Stomach (tissue), 9 donors: ENCODE data around the gene GABRB3. TPM values are rescaled to one million over a fixed set of nuclear protein-coding genes. Genes with fewer than 3 reads are reported as not detected.

Experiments
- DNase-seq, 2 donors: peaks; one replicate each; pipeline versions ENCODE4 v3.0.0 to v3.0.0-alpha.2; 2013 to 2019
- H3K27ac ChIP-seq, 5 donors: fragments of 200-600 bp in 4 of 5; sonication (generic) in 4 of 5; one replicate each; pipeline ENCODE4 v1.5.1; 2013 to 2019; ENCODE audit warnings: mild to moderate bottlenecking in 1 of 5, moderate library complexity in 1 of 5
- H3K27me3 ChIP-seq, 3 donors: fragments of 200-600 bp; sonication (generic); one replicate each; pipeline ENCODE4 v1.5.1; 2017 to 2019; ENCODE audit warnings: mixed run types in 1 of 3
- H3K36me3 ChIP-seq, 4 donors: fragments of 200-600 bp; sonication (generic); 1 replicate in 3 of 4; 2 replicates in 1 of 4; pipeline ENCODE4 v1.5.1; 2016 to 2019
- H3K4me1 ChIP-seq, 4 donors: fragments of 200-600 bp; sonication (generic); one replicate each; pipeline ENCODE4 v1.5.1; 2016 to 2019
- H3K4me3 ChIP-seq, 4 donors: fragments of 200-600 bp; sonication (generic) in 3 of 4; one replicate each; pipeline ENCODE4 v1.5.1; 2016 to 2019; ENCODE audit warnings: mild to moderate bottlenecking in 1 of 4
- H3K9me3 ChIP-seq, 4 donors: fragments of 200-600 bp; sonication (generic); one replicate each; pipeline ENCODE4 v1.5.1; 2016 to 2019
- EP300 ChIP-seq: sonication (generic); formaldehyde crosslinking; IDR thresholded peaks from one replicate; pipeline ENCODE4 v1.6.1; 2017; ENCODE audit warnings: antibody characterized with exemption
- POLR2A ChIP-seq, 4 donors: fragments of 450-650 bp; IDR thresholded peaks; one replicate each; pipeline ENCODE4 v1.6.1; 2016; ENCODE audit warnings: antibody characterized with exemption in 4 of 4, control low read depth in 2 of 4, mild to moderate bottlenecking in 1 of 4, moderate library complexity in 1 of 4
- POLR2AphosphoS5 ChIP-seq, 3 donors: sonication (generic); formaldehyde crosslinking; IDR thresholded peaks; one replicate each; pipeline ENCODE4 v1.6.1; 2016; ENCODE audit warnings: antibody characterized with exemption in 3 of 3
- WGBS, 5 donors: extraction: QIAGEN DNeasy Blood & Tissue Kit in 3 of 5; methylation state at CpG; one replicate each; pipeline versions ENCODE4 v1.1.5 to v1.1.7; 2013 to 2018; 5-methylcytosine and 5-hydroxymethylcytosine counted together
- intact Hi-C: fragments of 100-400 bp; cut with DNase I; formaldehyde crosslinking; loops from one replicate; pipeline ENCODE4 v1.15.1; 2023; ENCODE audit warnings: low total_unique reads
- polyA plus RNA-seq, 3 donors: library from polyadenylated mRNA; stranded (reverse); fragments of 200-250 nt; gene quantifications; one replicate each; pipeline ENCODE4 v1.2.3, GENCODE V29; 2013
- total RNA-seq, 5 donors: library from RNA; depleted of rRNA; stranded (reverse); fragments of >200 nt; gene quantifications; one replicate each; pipeline versions ENCODE4 v1.1.0 to v1.2.3, GENCODE V29; 2014 to 2016
- TF ChIP-seq, protein P1 (sequence below), 7 experiments: fragments of 450-650 bp in 4 of 7; fragments of 200-600 bp in 3 of 7; sonication (generic) in 3 of 7; IDR thresholded peaks; one replicate each; pipeline ENCODE4 v1.5.1; 2016 to 2019; ENCODE audit warnings: antibody characterized with exemption in 7 of 7, control low read depth in 2 of 7, mild to moderate bottlenecking in 1 of 7
- donor health status: healthy with polysubstance abuse.
- donor health status: Bipolar disorder and iron deficiency.
- donor health status: healthy.

The GABRB3 gene
- total and polyA plus RNA-seq, 8 donors, result 1.5 to 14.6 (median 6.1) TPM; not detected in 2

DNA sequence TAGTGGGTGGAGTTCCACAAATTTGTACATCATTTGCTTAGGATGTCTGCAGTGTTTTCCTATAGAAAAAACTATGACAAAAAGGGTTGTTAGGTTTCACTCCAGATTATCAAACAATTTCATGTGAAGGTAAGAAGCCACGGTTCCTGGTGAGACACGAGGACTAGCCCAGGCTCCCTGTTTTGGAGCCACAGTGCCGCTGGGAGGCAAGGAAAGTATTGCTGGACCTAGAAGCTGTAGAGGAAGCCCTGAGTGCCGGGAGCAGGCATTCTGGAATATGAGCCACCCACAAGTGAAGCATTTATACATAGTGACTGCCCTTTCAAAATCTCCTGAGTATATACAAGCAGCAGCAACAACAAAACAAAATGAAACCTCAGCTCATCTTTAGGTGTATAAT lies 142.0 kb downstream of the GABRB3 start:
- H3K27me3 ChIP-seq, result no peaks in the 10 kb centered on the region
- no peak for TF ChIP-seq POLR2AphosphoS5 (IDR thresholded peaks at IDR 0.05)
- no peak for TF ChIP-seq POLR2A (IDR thresholded peaks at IDR 0.05)
- TF ChIP-seq, protein P1, sequence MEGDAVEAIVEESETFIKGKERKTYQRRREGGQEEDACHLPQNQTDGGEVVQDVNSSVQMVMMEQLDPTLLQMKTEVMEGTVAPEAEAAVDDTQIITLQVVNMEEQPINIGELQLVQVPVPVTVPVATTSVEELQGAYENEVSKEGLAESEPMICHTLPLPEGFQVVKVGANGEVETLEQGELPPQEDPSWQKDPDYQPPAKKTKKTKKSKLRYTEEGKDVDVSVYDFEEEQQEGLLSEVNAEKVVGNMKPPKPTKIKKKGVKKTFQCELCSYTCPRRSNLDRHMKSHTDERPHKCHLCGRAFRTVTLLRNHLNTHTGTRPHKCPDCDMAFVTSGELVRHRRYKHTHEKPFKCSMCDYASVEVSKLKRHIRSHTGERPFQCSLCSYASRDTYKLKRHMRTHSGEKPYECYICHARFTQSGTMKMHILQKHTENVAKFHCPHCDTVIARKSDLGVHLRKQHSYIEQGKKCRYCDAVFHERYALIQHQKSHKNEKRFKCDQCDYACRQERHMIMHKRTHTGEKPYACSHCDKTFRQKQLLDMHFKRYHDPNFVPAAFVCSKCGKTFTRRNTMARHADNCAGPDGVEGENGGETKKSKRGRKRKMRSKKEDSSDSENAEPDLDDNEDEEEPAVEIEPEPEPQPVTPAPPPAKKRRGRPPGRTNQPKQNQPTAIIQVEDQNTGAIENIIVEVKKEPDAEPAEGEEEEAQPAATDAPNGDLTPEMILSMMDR (IDR thresholded peaks at IDR 0.05), result no peak
- no peak for TF ChIP-seq EP300
- H3K9me3 ChIP-seq, result peaks cover 0 to 15% (median 7%) of the 10 kb centered on the region in 4 donors

DNA sequence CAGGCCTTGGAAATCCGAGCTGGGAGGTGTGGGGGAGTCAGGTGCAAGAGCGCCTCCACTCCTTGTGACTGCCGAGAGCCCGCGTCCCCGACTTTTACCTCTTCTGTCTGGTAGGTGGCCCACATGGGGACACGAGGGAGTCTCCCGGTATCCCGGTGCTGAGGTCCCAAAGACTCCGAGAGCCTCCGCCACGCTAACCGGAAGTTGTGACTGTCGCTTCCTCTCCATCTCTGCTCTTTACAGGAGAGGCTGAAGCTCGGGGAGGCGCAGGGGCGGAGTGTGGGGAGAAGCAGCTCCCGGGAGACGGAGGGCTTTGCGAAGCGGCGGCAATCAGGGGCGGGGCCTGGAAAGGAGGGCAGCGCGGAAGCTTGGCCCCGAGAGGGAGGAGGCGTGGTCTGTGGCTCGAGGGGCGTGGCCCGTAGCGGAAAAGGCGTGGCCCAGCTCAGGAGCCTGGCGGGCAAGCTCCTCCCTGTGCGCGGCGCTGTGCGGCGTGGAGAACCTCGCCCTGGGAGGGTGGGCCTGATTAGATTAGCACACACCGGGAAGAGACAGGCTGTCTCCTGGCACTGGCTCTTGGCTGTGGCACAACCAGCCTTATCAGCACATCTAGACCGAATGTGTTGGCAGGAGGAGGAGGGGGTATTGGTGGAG lies 143.9 kb downstream of the GABRB3 start:
- peak; percentile 56 to 88 for DNase-seq
- H3K4me3 ChIP-seq, result peak overlapping the region; percentile 7 to 42 (median 17)
- peaks cover 0 to 27% (median 2%) of the 10 kb centered on the region in 4 donors for H3K4me1 ChIP-seq
- peak overlapping the region; percentile 16 to 82 (median 65) for H3K27ac ChIP-seq
- no peaks in the 10 kb centered on the region for H3K36me3 ChIP-seq
- peaks cover 0 to 24% (median 7%) of the 10 kb centered on the region in 4 donors for H3K9me3 ChIP-seq
- TF ChIP-seq POLR2AphosphoS5 (IDR thresholded peaks at IDR 0.05), result peak in 1 of 3 donors; percentile 40
- TF ChIP-seq EP300, result no peak
- peak in 1 of 4 donors; percentile 47 for TF ChIP-seq POLR2A (IDR thresholded peaks at IDR 0.05)
- TF ChIP-seq, protein P1 (IDR thresholded peaks at IDR 0.05), result no peak
- no peaks in the 10 kb centered on the region for H3K27me3 ChIP-seq
- WGBS, 5 donors, result 57 to 75% (median 69%) methylated on average over 40 to 41 of the region's 41 CpGs
- intact Hi-C loops, result no loop called here

More for the DNA sequence above, 142.0 kb downstream of the GABRB3 start:
- Histone ChIP-seq H3K4me1 (peaks cover 0 to 27% (median 2%) of the 10 kb centered on the region in 4 donors), H3K27ac (no peak overlapping the region), H3K4me3 (no peak overlapping the region), H3K36me3 (no peaks in the 10 kb centered on the region)
- no peak for DNase-seq
- intact Hi-C loops, result no loop called here
- whole genome bisulfite sequencing, 5 donors, result 31 to 52% (median 38%) methylated on average over 4 of the region's 4 CpGs

DNA sequence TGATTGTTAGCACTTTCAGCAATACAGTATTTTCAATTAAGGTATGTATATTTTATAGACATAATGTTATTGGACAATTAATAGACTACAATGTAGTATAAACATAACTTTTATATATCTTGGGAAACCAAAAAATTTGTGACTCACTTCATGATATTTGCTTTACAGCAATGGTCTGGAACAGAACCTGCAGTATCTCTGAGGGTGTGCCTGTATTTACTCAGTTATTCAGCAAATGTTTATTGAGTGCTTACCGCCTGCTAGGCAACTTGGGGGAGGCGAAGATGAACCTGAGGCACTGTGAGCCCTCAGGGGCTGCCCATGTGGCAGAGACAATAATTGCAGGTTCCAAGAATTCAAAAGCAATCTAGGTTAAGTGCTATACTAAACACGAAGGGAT lies 144.8 kb downstream of the GABRB3 start:
- Histone ChIP-seq H3K27ac (peak overlapping the region in 4 of 5 donors; percentile 5 to 74 (median 56)), H3K27me3 (no peaks in the 10 kb centered on the region), H3K4me3 (no peak overlapping the region), H3K9me3 (peaks cover 0 to 33% (median 7%) of the 10 kb centered on the region in 4 donors), H3K36me3 (no peaks in the 10 kb centered on the region), H3K4me1 (peaks cover 0 to 26% (median 2%) of the 10 kb centered on the region in 4 donors)
- DNase-seq, result peak in 1 of 2 donors; percentile 53
- 31 to 65% (median 53%) methylated on average over 3 of the region's 3 CpGs for WGBS, 5 donors
- TF ChIP-seq, protein P1 (IDR thresholded peaks at IDR 0.05), result no peak
- TF ChIP-seq POLR2AphosphoS5 (IDR thresholded peaks at IDR 0.05), result peak in 1 of 3 donors; percentile 49
- intact Hi-C loops, result no loop called here

DNA sequence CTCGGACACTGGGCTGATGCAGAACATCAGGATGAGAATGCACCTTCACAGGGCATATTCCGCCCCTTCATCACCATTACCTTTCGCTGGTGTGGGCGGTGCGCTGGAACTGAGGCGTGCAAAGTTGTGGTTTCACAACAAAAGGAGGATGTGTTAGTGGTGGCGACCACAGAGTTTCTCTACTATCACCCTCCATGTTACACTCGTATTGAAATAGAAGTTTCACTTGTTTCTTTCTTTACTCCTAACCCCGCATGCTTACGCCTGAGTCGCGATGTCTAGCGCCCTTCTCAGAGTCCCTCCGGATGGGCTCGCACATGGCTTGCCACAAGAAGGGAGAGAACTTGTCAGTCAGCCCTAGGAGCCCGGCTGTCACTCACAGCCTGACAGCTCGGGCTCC lies 148.7 kb downstream of the GABRB3 start:
- 93 to 98% (median 96%) methylated on average over 17 of the region's 17 CpGs for WGBS, 5 donors
- peaks cover 0 to 8% (median 0%) of the 10 kb centered on the region in 4 donors for H3K4me1 ChIP-seq
- TF ChIP-seq, protein P1 (IDR thresholded peaks at IDR 0.05), result no peak
- no peak for TF ChIP-seq POLR2AphosphoS5 (IDR thresholded peaks at IDR 0.05)
- no peak for TF ChIP-seq EP300
- no peak for TF ChIP-seq POLR2A (IDR thresholded peaks at IDR 0.05)
- DNase-seq, result no peak
- no peak overlapping the region for H3K4me3 ChIP-seq
- no peaks in the 10 kb centered on the region for H3K36me3 ChIP-seq
- intact Hi-C loops, result loop anchor here (5.0 kb wide), 1 partner anchor 48 kb away; no protein-coding TSS in a partner anchor
- peaks cover 0 to 32% (median 6%) of the 10 kb centered on the region in 4 donors for H3K9me3 ChIP-seq
- no peak overlapping the region for H3K27ac ChIP-seq
- H3K27me3 ChIP-seq, result no peaks in the 10 kb centered on the region
